Spinal cord (tissue), 10 donors: Measurements from ENCODE around the gene COX8A. TPM values are rescaled to one million over a fixed set of nuclear protein-coding genes. Genes with fewer than 3 reads are reported as not detected.

Source experiments
- DNase-seq, 6 donors: peaks; one replicate each; pipeline versions ENCODE4 v3.0.0 to v3.0.0-alpha.2; 2013 to 2015; ENCODE audit warnings: low spot score in 6 of 6, low read depth in 4 of 6
- H3K27ac ChIP-seq: one replicate; pipeline ENCODE4 v1.5.1; 2013; ENCODE audit warnings: low read depth, low read length, control low read depth
- H3K27me3 ChIP-seq: one replicate; pipeline ENCODE4 v1.6.1; 2013; ENCODE audit warnings: low read length; ENCODE audit not compliant: control insufficient read depth, insufficient read depth
- H3K36me3 ChIP-seq: one replicate; pipeline ENCODE4 v1.6.1; 2013; ENCODE audit warnings: low read length; ENCODE audit not compliant: control insufficient read depth, insufficient read depth
- H3K4me1 ChIP-seq: one replicate; pipeline ENCODE4 v1.6.1; 2013; ENCODE audit warnings: low read length; ENCODE audit not compliant: control insufficient read depth, insufficient read depth
- H3K4me3 ChIP-seq: one replicate; pipeline ENCODE4 v1.5.1; 2013; ENCODE audit warnings: low read depth, low read length, control low read depth
- H3K9me3 ChIP-seq: one replicate; pipeline ENCODE4 v1.6.1; 2013; ENCODE audit warnings: low read length; ENCODE audit not compliant: control insufficient read depth, insufficient read depth
- WGBS: methylation state at CpG from one replicate; pipeline ENCODE4 v1.1.5; 2013; ENCODE audit warnings: missing lambda C conversion rate; ENCODE audit not compliant: insufficient coverage; 5-methylcytosine and 5-hydroxymethylcytosine counted together
- polyA plus RNA-seq, 2 donors: library from polyadenylated mRNA; unstranded; fragments of 120-200 nt; gene quantifications; one replicate each; pipeline ENCODE4 v1.2.1, GENCODE V29; 2013; ENCODE audit not compliant: insufficient read length in 2 of 2
- small RNA-seq: library from RNA; depleted of rRNA; stranded (forward); fragments of <200 nt; gene quantifications from one replicate; pipeline ENCODE3, GENCODE V24; 2014; ENCODE audit warnings: low replicate concordance
- total RNA-seq, 2 donors: library from RNA; depleted of rRNA in 1 of 2; stranded (reverse); fragments of 120-200 nt in 1 of 2; fragments of >200 nt in 1 of 2; gene quantifications; one replicate each; pipeline versions ENCODE4 v1.2.3 to v1.2.4, GENCODE V29; 2013 to 2014
- donor health status: healthy.

The COX8A gene
- total and polyA plus RNA-seq, 4 donors = 303 to 558 (median 391) TPM

DNA sequence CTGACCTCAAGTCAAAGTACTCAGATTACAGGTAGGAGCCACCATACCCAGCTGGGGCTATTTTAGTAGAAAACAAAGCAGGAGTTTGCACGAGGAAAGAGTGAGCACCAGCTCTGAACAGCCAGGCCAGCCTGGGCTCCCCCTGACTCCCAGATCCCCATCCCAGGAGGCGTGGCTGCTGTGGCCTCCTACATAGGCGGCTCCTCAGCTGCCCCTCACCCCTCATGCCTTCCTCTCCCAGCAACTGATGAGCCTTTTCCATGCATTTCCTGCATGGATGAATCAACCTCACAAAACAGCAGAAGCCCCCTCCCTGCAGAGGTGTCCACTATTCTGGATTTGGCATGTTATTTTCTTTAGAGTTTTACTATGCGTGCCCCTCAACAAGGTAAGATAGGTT, 50.8 kb downstream of the COX8A start:
- no peak for DNase-seq
- Histone ChIP-seq H3K4me3 (no peak overlapping the region), H3K4me1 (peaks cover 59% of the 10 kb centered on the region), H3K36me3 (no peaks in the 10 kb centered on the region), H3K9me3 (no peaks in the 10 kb centered on the region), H3K27ac (no peak overlapping the region), H3K27me3 (no peaks in the 10 kb centered on the region)
- WGBS = 75% methylated on average over 4 of the region's 4 CpGs

Small RNA genes within 50 kb of the gene (small RNA-seq; reads per million reads assigned to genes)
- gene RNU6-45P = not detected

Other genes starting within 250 kb of the COX8A start
- gene ZFTA, start 205.8 kb upstream of the COX8A start, total RNA-seq = 10 to 100 TPM; 10.7 to 33.8 TPM
- gene ZFTA, start 205.8 kb upstream of the COX8A start, polyA plus RNA-seq = 10 to 100 TPM; 32.7 to 35.2 TPM
- gene SPINDOC, start 161.2 kb upstream of the COX8A start, total RNA-seq = 10 to 100 TPM in 1 of 2 donors, 1 to 10 TPM in 1; 9.1 to 21.9 TPM
- 10 to 100 TPM; 29.6 to 39.4 TPM for gene SPINDOC, start 161.2 kb upstream of the COX8A start, polyA plus RNA-seq
- gene MARK2, start 135.5 kb upstream of the COX8A start, total RNA-seq = 10 to 100 TPM; 12.2 to 15.5 TPM
- 10 to 100 TPM; 32.4 to 32.5 TPM for gene MARK2, start 135.5 kb upstream of the COX8A start, polyA plus RNA-seq
- 1 to 10 TPM; 3.0 to 8.9 TPM for gene RCOR2, start 57.5 kb upstream of the COX8A start, total RNA-seq
- gene RCOR2, start 57.5 kb upstream of the COX8A start, polyA plus RNA-seq = 10 to 100 TPM; 23.7 to 23.9 TPM
- gene NAA40, start 35.6 kb upstream of the COX8A start, total RNA-seq = 10 to 100 TPM; 11.6 to 19.3 TPM
- gene NAA40, start 35.6 kb upstream of the COX8A start, polyA plus RNA-seq = 10 to 100 TPM; 39.5 to 51.3 TPM
- 10 to 100 TPM; 34.7 to 39.1 TPM for gene OTUB1, start 11.8 kb downstream of the COX8A start, total RNA-seq
- gene OTUB1, start 11.8 kb downstream of the COX8A start, polyA plus RNA-seq = 100 to 1,000 TPM; 114 to 134 TPM
- gene FLRT1, start 61.3 kb downstream of the COX8A start, total RNA-seq = 1 to 10 TPM; 6.7 to 7.0 TPM
- gene FLRT1, start 61.3 kb downstream of the COX8A start, polyA plus RNA-seq = 10 to 100 TPM; 16.5 to 21.0 TPM
- 10 to 100 TPM; 10.6 to 18.9 TPM for gene MACROD1, start 191.5 kb downstream of the COX8A start, total RNA-seq
- 10 to 100 TPM; 28.8 to 31.6 TPM for gene MACROD1, start 191.5 kb downstream of the COX8A start, polyA plus RNA-seq
- gene STIP1, start 211.6 kb downstream of the COX8A start, total RNA-seq = 100 to 1,000 TPM in 1 of 2 donors, 10 to 100 TPM in 1; 99.0 to 119 TPM
- gene STIP1, start 211.6 kb downstream of the COX8A start, polyA plus RNA-seq = 100 to 1,000 TPM; 170 to 184 TPM
- gene FERMT3, start 232.1 kb downstream of the COX8A start, total RNA-seq = 1 to 10 TPM; 5.1 to 5.7 TPM
- gene FERMT3, start 232.1 kb downstream of the COX8A start, polyA plus RNA-seq = 1 to 10 TPM; 6.0 to 8.2 TPM